Activated CD8-positive, alpha-beta T cell treated with anti-CD3 and anti-CD28 coated beads, Interleukin-2, amount 10 ng/mL, durations not matched to agents 7 days and 5 days (primary cell): Measurements from ENCODE around the gene CLPTM1L. TPM values are rescaled to one million over a fixed set of nuclear protein-coding genes. Genes with fewer than 3 reads are reported as not detected.
"Not testable (repeated sequence)": the region's sequence is repeated elsewhere in the genome, so short reads cannot be mapped to it uniquely, and the experiment has no call there.

Experiments used
- ATAC-seq: fragments of 150-1000 bp; cut with Tn5 transposase; one replicate; pipeline ENCODE4 v1.10.0; 2021; ENCODE audit warnings: moderate library complexity
- CTCF ChIA-PET: fragments of 350-600 bp; sonication (Branson Sonifier 250); formaldehyde crosslinking; loops from one replicate; lab custom pipeline; 2021; ENCODE audit warnings: antibody characterized with exemption; lab: Charles Lee
- POLR2A ChIA-PET: fragments of 350-600 bp; sonication (Branson Sonifier 250); formaldehyde crosslinking; loops from one replicate; lab custom pipeline; 2021; ENCODE audit warnings: antibody characterized with exemption; lab: Charles Lee
- DNase-seq: peaks from one replicate; pipeline ENCODE4 v3.0.0-alpha.2; 2020
- H3K27ac Mint-ChIP-seq: one replicate; pipeline ENCODE4 v1.8.0; 2021; ENCODE audit warnings: mild to moderate bottlenecking, mixed read lengths
- H3K27me3 Mint-ChIP-seq: one replicate; pipeline ENCODE4 v1.8.0; 2021; ENCODE audit warnings: low read depth, mixed read lengths
- H3K36me3 Mint-ChIP-seq: one replicate; pipeline ENCODE4 v1.8.0; 2021; ENCODE audit warnings: low read depth, mixed read lengths
- H3K4me1 Mint-ChIP-seq: one replicate; pipeline ENCODE4 v1.8.0; 2021; ENCODE audit warnings: low read depth, mixed read lengths
- H3K4me3 Mint-ChIP-seq: one replicate; pipeline ENCODE4 v1.8.0; 2021; ENCODE audit warnings: mild to moderate bottlenecking, mixed read lengths
- H3K9me3 Mint-ChIP-seq: one replicate; pipeline ENCODE4 v1.8.0; 2022; ENCODE audit warnings: mixed read lengths; ENCODE audit not compliant: insufficient read depth
- total RNA-seq, 2 experiments: library from RNA; stranded (reverse); gene quantifications; one replicate each; pipeline ENCODE4 v1.2.3, GENCODE V29; 2021

CLPTM1L gene
- total RNA-seq, 2 experiments from 2014 or later: 80.0 to 83.8 TPM

DNA sequence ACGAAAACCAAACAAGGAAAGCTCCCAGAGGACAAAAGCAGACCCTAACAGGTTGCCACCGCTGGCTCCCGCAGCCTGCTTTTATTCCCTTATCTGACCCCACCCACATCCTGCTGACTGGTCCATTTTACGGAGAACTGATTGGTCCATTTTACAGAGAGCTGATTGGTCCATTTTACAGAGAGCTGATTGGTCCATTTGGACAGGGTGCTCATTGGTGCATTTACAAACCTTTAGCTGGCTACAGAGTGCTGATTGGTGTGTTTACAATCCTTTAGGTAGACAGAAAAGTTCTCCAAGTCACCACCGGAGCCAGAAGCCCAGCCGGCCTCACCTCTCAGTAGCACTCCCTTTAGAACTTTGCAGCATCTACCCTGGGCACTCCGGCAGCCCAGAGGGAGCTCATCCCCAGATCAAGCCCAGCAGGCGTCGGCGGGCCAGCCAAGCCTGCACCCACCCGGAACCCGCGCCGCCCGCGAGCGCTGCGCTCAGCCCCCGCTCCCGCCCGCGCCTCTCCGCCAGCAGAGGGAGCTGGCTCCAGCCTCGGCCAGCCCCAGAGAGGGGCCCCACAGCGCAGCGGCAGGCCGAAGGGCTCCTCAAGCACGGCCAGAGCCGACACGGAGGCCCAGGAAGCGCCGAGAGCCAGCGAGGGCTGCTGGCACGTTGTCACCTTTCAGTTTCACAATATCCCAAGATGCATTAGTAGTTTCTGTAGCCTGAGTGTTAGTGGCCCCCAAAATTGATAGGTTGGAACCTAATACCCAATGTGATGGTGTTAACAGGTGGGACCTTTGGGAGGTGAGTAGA lies 35.3 kb upstream of the CLPTM1L start:
- Mint-ChIP-seq H3K27me3 (no peaks in the 10 kb centered on the region), H3K4me1 (peaks cover 4% of the 10 kb centered on the region), H3K4me3 (peak overlapping the region; percentile 54), H3K27ac (no peak overlapping the region), H3K36me3 (no peaks in the 10 kb centered on the region), H3K9me3 (no peaks in the 10 kb centered on the region)
- ATAC-seq: peak; percentile 97
- DNase-seq: peak; percentile 60
- ChIA-PET CTCF (interaction anchor here (0.6 to 3.1 kb wide), 27 partner anchors 8 to 276 kb away, joined by 3 to 15 read pairs (median 4); partner anchors contain the start of gene CLPTM1L), POLR2A (interaction anchor here (1.5 kb wide), 1 partner anchor 35 kb away, joined by 3 read pairs; the partner anchor contains the start of gene CLPTM1L)

DNA sequence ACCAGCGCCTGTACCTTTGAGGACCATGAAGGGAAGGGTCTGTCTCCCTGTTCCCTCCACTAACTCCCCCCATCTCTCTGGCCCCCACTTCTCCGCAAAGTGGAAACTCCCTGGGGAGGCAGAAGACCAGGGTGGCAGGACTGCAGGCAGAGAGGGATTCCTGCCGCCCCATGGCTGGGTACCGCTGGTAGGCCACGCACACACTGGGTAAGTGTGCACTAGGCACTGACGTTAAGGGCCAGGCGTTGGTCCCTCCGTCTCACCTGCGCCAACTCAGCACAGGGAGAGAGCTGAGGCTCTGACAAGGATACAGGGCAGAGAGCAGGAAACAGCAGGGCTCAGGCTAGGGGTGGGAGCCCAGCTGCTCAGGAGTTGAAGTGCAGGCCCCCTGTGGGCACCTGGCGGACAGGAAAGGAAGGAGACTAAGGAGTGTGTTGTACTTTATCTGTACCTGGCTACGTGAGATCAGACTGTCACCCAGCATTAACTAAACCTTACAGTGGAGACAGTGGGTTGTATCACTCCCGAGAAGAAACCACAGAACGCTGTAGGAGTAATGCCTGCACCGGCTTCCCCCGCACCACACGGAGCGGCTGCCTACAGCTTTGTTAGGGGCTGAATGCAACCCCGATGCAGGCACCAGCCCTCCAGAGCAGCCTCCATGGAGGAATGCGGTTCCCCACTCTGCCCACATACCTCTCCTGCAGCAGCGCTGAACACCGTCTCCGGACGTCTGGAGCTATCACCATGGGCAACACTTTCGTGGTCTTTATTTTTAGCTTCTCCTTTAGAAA lies 34.2 kb upstream of the CLPTM1L start:
- no peak for ATAC-seq
- no peak for DNase-seq
- peaks cover 1% of the 10 kb centered on the region for H3K4me1 Mint-ChIP-seq
- H3K36me3 Mint-ChIP-seq: no peaks in the 10 kb centered on the region
- H3K4me3 Mint-ChIP-seq: no peak overlapping the region
- POLR2A ChIA-PET: interaction anchor here (0.6 to 1.5 kb wide), 2 partner anchors 34 to 67 kb away, joined by 3 read pairs; partner anchors contain the start of gene CLPTM1L
- no peaks in the 10 kb centered on the region for H3K27me3 Mint-ChIP-seq
- CTCF ChIA-PET: interaction anchor here (1.1 to 3.1 kb wide), 9 partner anchors 9 to 274 kb away, joined by 3 to 15 read pairs (median 5); partner anchors contain the start of gene CLPTM1L
- no peaks in the 10 kb centered on the region for H3K9me3 Mint-ChIP-seq
- no peak overlapping the region for H3K27ac Mint-ChIP-seq

DNA sequence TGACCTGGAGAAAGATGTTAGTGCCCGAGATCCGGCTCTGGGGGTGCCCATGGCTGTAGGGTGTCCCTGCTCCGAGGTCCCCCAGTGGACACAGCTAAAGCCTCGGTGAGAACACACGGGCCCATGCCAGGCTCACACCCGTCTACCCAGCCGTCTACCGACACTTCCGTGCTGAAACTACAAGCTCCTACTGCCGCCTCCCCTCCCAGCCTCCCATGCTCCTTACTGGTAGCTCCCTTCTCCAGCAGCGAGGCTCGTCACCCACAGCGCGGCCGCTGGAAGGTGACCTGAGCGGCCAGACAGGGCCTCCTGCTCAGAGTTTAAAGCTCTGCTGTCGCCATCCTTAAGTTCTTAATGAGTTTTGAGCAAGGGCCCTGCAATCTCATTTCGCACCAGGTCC lies 33.2 kb upstream of the CLPTM1L start:
- Mint-ChIP-seq H3K27ac (no peak overlapping the region), H3K36me3 (no peaks in the 10 kb centered on the region), H3K9me3 (no peaks in the 10 kb centered on the region), H3K4me3 (no peak overlapping the region), H3K27me3 (no peaks in the 10 kb centered on the region), H3K4me1 (peaks cover 1% of the 10 kb centered on the region)
- ChIA-PET CTCF (interaction anchor here (3.1 kb wide), 1 partner anchor 267 kb away, joined by 13 read pairs; no protein-coding TSS in a partner anchor), POLR2A (no interaction called here)
- ATAC-seq (no peak), DNase-seq (no peak)

DNA sequence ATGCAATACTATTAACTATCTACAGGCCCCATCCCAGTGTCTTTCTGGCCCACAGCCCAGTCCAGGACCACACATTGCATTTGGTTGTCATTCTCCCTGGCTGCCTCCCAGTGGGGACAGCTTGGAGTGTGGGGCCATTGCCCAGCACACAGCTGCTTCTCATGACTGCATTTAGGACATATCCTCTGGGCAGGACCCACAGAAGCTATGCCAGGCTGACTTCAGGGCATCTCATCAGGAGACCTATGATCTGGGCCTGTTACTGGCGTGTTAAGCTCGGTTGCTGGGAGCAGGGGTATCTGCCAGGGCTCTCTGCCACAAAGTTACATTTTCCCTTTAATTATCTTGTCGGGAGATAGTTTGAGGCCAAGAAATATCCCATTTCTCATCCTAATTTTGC lies 32.1 kb upstream of the CLPTM1L start:
- Mint-ChIP-seq H3K27ac (no peak overlapping the region), H3K27me3 (peaks cover under 1% of the 10 kb centered on the region), H3K9me3 (no peaks in the 10 kb centered on the region), H3K4me1 (peaks cover 1% of the 10 kb centered on the region), H3K36me3 (no peaks in the 10 kb centered on the region), H3K4me3 (no peak overlapping the region)
- CTCF ChIA-PET: interaction anchor here (1.1 kb wide), 1 partner anchor 10 kb away, joined by 3 read pairs; no protein-coding TSS in a partner anchor
- no peak for ATAC-seq
- DNase-seq: no peak
- POLR2A ChIA-PET: no interaction called here

GRCh38 chr5:1375871-1376810 lies 31.2 kb upstream of the CLPTM1L start:
- Mint-ChIP-seq H3K9me3 (no peaks in the 10 kb centered on the region), H3K27me3 (peaks cover 2% of the 10 kb centered on the region), H3K36me3 (no peaks in the 10 kb centered on the region), H3K4me3 (no peak overlapping the region), H3K27ac (no peak overlapping the region), H3K4me1 (peaks cover 1% of the 10 kb centered on the region)
- CTCF ChIA-PET: interaction anchor here (1.1 kb wide), 1 partner anchor 11 kb away, joined by 3 read pairs; no protein-coding TSS in a partner anchor
- DNase-seq (no peak), ATAC-seq (no peak)
- POLR2A ChIA-PET: no interaction called here

DNA sequence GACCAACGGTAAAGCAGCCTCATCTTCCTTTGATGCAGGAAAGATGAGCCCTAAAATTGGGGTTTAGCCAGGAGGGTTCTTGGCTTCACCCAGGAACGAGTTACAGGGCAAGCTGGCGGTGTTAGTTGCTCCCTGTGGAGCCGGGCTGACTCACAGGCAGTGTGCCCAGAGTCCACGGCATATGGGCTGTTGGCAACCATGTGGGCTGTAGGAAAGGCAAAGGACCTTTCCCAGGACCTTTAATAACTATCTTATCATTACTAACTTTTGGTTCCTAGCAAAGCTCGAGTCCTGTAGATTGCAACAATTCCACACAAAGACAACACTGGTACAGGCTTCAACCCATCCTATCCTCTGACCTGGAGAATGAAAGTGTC lies 29.8 kb upstream of the CLPTM1L start:
- Mint-ChIP-seq H3K27me3 (peaks cover 2% of the 10 kb centered on the region), H3K4me3 (no peak overlapping the region), H3K9me3 (no peaks in the 10 kb centered on the region), H3K27ac (no peak overlapping the region), H3K4me1 (no peaks in the 10 kb centered on the region), H3K36me3 (no peaks in the 10 kb centered on the region)
- no peak for ATAC-seq
- CTCF ChIA-PET: no interaction called here
- no peak for DNase-seq
- POLR2A ChIA-PET: no interaction called here

GRCh38 chr5:1374030-1374678 lies 29.3 kb upstream of the CLPTM1L start:
- CTCF ChIA-PET: no interaction called here
- Mint-ChIP-seq H3K9me3 (no peaks in the 10 kb centered on the region), H3K27ac (no peak overlapping the region), H3K36me3 (no peaks in the 10 kb centered on the region), H3K4me1 (no peaks in the 10 kb centered on the region), H3K27me3 (peaks cover 2% of the 10 kb centered on the region), H3K4me3 (no peak overlapping the region)
- DNase-seq (no peak), ATAC-seq (no peak)
- POLR2A ChIA-PET: no interaction called here

DNA sequence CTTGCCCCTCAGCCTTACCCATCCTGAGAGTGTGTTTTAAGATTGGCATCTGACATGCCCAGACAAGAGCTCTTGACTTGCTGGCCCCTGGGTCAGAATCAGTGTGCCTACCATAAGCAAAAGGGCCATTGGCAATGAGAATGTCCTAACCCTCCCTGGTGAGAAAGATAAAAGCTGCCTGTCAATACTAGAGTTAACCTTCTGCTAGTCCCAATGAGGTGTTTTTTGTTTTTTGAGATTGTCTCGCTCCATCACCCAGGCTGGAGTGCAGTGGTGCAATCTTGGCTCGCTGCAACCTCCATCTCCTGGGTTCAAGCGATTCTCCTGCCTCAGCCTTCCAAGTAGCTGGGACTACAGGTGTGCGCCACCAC lies 27.1 kb upstream of the CLPTM1L start:
- H3K36me3 Mint-ChIP-seq, POLR2A ChIA-PET, H3K4me1 Mint-ChIP-seq, H3K4me3 Mint-ChIP-seq, H3K27ac Mint-ChIP-seq, H3K9me3 Mint-ChIP-seq, H3K27me3 Mint-ChIP-seq, ATAC-seq, DNase-seq: not testable (repeated sequence)
- CTCF ChIA-PET: interaction anchor here (1.3 kb wide), 1 partner anchor 8 kb away, joined by 5 read pairs; no protein-coding TSS in a partner anchor

- Mint-ChIP-seq H3K36me3 (no peaks in the 10 kb centered on the region), H3K9me3 (no peaks in the 10 kb centered on the region), H3K4me3 (no peak overlapping the region), H3K27me3 (peaks cover 5% of the 10 kb centered on the region), H3K4me1 (no peaks in the 10 kb centered on the region), H3K27ac (no peak overlapping the region)
- DNase-seq (no peak), ATAC-seq (no peak)
- ChIA-PET CTCF (interaction anchor here (1.3 kb wide), 1 partner anchor 9 kb away, joined by 5 read pairs; no protein-coding TSS in a partner anchor), POLR2A (no interaction called here)
Measured at GRCh38 chr5:1371218-1371971, 26.5 kb upstream of the CLPTM1L start.

DNA sequence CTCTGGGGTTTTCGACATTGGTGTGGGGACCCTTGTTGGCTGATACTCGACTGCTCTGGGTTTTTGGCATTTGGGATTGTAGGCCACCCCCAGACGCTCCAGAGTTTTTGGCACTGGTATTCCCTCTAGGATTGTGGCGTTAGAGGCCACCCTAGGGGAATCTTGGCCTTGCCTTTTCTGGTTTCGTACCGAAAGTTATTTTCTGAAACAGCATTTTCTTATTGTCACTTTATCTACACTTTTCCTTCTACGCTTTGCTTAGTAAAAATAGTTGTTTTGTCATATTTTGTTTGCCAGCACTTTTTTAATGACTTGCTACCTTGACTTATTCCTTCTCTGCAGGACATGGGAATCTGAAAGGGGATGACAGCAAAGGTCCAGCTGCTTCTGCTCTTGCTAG lies 25.1 kb upstream of the CLPTM1L start:
- Mint-ChIP-seq H3K9me3 (no peaks in the 10 kb centered on the region), H3K4me3 (no peak overlapping the region), H3K36me3 (no peaks in the 10 kb centered on the region), H3K27ac (no peak overlapping the region), H3K27me3 (peaks cover 10% of the 10 kb centered on the region), H3K4me1 (no peaks in the 10 kb centered on the region)
- ATAC-seq (no peak), DNase-seq (no peak)
- POLR2A ChIA-PET: no interaction called here
- CTCF ChIA-PET: interaction anchor here (1.4 kb wide), 1 partner anchor 10 kb away, joined by 4 read pairs; no protein-coding TSS in a partner anchor
